ENCODE measurements around the gene MYOM1. TPM values are rescaled to one million over a fixed set of nuclear protein-coding genes. Genes with fewer than 3 reads are reported as not detected.

The MYOM1 gene
- total RNA-seq, 1 experiment from 2014 or later = 0.37 TPM

GRCh38 chr18:3147935-3148554, 71.7 kb downstream of the MYOM1 start:
- no peak overlapping the region for H3K4me3 ChIP-seq (ENCODE audit: low read depth, low read length, poor library complexity, severe bottlenecking)
- intact Hi-C loops (cut with micrococcal nuclease; ENCODE audit: unreplicated experiment) = no loop called here
- peaks cover 9% of the 10 kb centered on the region for H3K4me1 ChIP-seq (ENCODE audit: insufficient read depth, low read length, poor library complexity, severe bottlenecking)
- CTCF ChIA-PET = no interaction called here
- DNase-seq (ENCODE audit: low spot score) = no peak
- H3K9me3 ChIP-seq (ENCODE audit: low read depth, low read length, poor library complexity, severe bottlenecking) = no peaks in the 10 kb centered on the region
- POLR2A ChIA-PET (ENCODE audit: low non-redundant PET) = no interaction called here
- no TSS peak for BruUV-seq (replicated peaks)
- no peaks in the 10 kb centered on the region for H3K27me3 ChIP-seq (replicated peaks; ENCODE audit: insufficient read depth, low read depth, low read length, poor library complexity)
- no peak overlapping the region for H3K27ac ChIP-seq (ENCODE audit: low read depth, low read length, poor library complexity, severe bottlenecking)
- H3K36me3 ChIP-seq (ENCODE audit: insufficient read depth, low read length, poor library complexity, severe bottlenecking) = no peaks in the 10 kb centered on the region
- TF ChIP-seq CTCF (conservative IDR thresholded peaks at IDR 0.05; ENCODE audit: low read depth, low read length) (no peak), EZH2 (IDR thresholded peaks at IDR 0.05; ENCODE audit: borderline replicate concordance, low read depth, low read length, poor library complexity, severe bottlenecking) (no peak)

- TF ChIP-seq CTCF (conservative IDR thresholded peaks at IDR 0.05; ENCODE audit: low read depth, low read length) = no peak
- no peak for TF ChIP-seq EZH2 (IDR thresholded peaks at IDR 0.05; ENCODE audit: borderline replicate concordance, low read depth, low read length, poor library complexity, severe bottlenecking)
- H3K27me3 ChIP-seq (replicated peaks; ENCODE audit: insufficient read depth, low read depth, low read length, poor library complexity) = no peaks in the 10 kb centered on the region
- intact Hi-C loops (cut with micrococcal nuclease; ENCODE audit: unreplicated experiment) = no loop called here
- POLR2A ChIA-PET (ENCODE audit: low non-redundant PET) = no interaction called here
- CTCF ChIA-PET = no interaction called here
- H3K4me1 ChIP-seq (ENCODE audit: insufficient read depth, low read length, poor library complexity, severe bottlenecking) = no peaks in the 10 kb centered on the region
- no peak for DNase-seq (ENCODE audit: low spot score)
- H3K36me3 ChIP-seq (ENCODE audit: insufficient read depth, low read length, poor library complexity, severe bottlenecking) = no peaks in the 10 kb centered on the region
- no peak overlapping the region for H3K4me3 ChIP-seq (ENCODE audit: low read depth, low read length, poor library complexity, severe bottlenecking)
- no peaks in the 10 kb centered on the region for H3K9me3 ChIP-seq (ENCODE audit: low read depth, low read length, poor library complexity, severe bottlenecking)
- H3K27ac ChIP-seq (ENCODE audit: low read depth, low read length, poor library complexity, severe bottlenecking) = no peak overlapping the region
- BruUV-seq (replicated peaks) = no TSS peak
These were observed 78.7 kb downstream of the MYOM1 start for GRCh38 chr18:3140986-3141639.

GRCh38 chr18:3140342-3140741, 79.4 kb downstream of the MYOM1 start:
- no peak overlapping the region for H3K4me3 ChIP-seq (ENCODE audit: low read depth, low read length, poor library complexity, severe bottlenecking)

More at GRCh38 chr18:3140342-3140741, 79.4 kb downstream of the MYOM1 start:
- H3K27ac ChIP-seq (ENCODE audit: low read depth, low read length, poor library complexity, severe bottlenecking) = no peak overlapping the region
- no peaks in the 10 kb centered on the region for H3K36me3 ChIP-seq (ENCODE audit: insufficient read depth, low read length, poor library complexity, severe bottlenecking)
- no peaks in the 10 kb centered on the region for H3K9me3 ChIP-seq (ENCODE audit: low read depth, low read length, poor library complexity, severe bottlenecking)
- intact Hi-C loops (cut with micrococcal nuclease; ENCODE audit: unreplicated experiment) = no loop called here
- TF ChIP-seq CTCF (conservative IDR thresholded peaks at IDR 0.05; ENCODE audit: low read depth, low read length) (no peak), EZH2 (IDR thresholded peaks at IDR 0.05; ENCODE audit: borderline replicate concordance, low read depth, low read length, poor library complexity, severe bottlenecking) (no peak)
- no peak for DNase-seq (ENCODE audit: low spot score)
- BruUV-seq (replicated peaks) = no TSS peak
- H3K27me3 ChIP-seq (replicated peaks; ENCODE audit: insufficient read depth, low read depth, low read length, poor library complexity) = no peaks in the 10 kb centered on the region
- CTCF ChIA-PET = no interaction called here
- POLR2A ChIA-PET (ENCODE audit: low non-redundant PET) = no interaction called here
- H3K4me1 ChIP-seq (ENCODE audit: insufficient read depth, low read length, poor library complexity, severe bottlenecking) = no peaks in the 10 kb centered on the region
